Activated naive CD8-positive, alpha-beta T cell (primary cell): ENCODE data around the gene SMARCC2.
"Not testable (repeated sequence)": the region's sequence is repeated elsewhere in the genome, so short reads cannot be mapped to it uniquely, and the experiment has no call there.

Experiments
- H3K27ac Mint-ChIP-seq: one replicate; pipeline ENCODE4 v1.8.0; 2021; ENCODE audit warnings: mixed read lengths
- H3K27me3 Mint-ChIP-seq: one replicate; pipeline ENCODE4 v1.8.0; 2021; ENCODE audit warnings: mixed read lengths
- H3K36me3 Mint-ChIP-seq: one replicate; pipeline ENCODE4 v1.8.0; 2021; ENCODE audit warnings: mixed read lengths
- H3K4me1 Mint-ChIP-seq: one replicate; pipeline ENCODE4 v1.8.0; 2021; ENCODE audit warnings: low read depth, mixed read lengths
- H3K4me3 Mint-ChIP-seq: one replicate; pipeline ENCODE4 v1.8.0; 2021; ENCODE audit warnings: mild to moderate bottlenecking, mixed read lengths
- H3K9me3 Mint-ChIP-seq: one replicate; pipeline ENCODE4 v1.8.0; 2021; ENCODE audit warnings: low read depth, mixed read lengths

Gene SMARCC2

GRCh38 chr12:56163533-56164344 is 25.5 kb downstream of the SMARCC2 start:
- Mint-ChIP-seq H3K27me3 (no peaks in the 10 kb centered on the region), H3K4me3 (no peak overlapping the region), H3K36me3 (peaks cover 21% of the 10 kb centered on the region), H3K27ac (no peak overlapping the region), H3K9me3 (no peaks in the 10 kb centered on the region), H3K4me1 (peaks cover 31% of the 10 kb centered on the region)

- peak overlapping the region; percentile 66 for H3K27ac Mint-ChIP-seq
- H3K36me3 Mint-ChIP-seq, result peaks cover 21% of the 10 kb centered on the region
- H3K4me3 Mint-ChIP-seq, result no peak overlapping the region
- H3K9me3 Mint-ChIP-seq, result no peaks in the 10 kb centered on the region
- no peaks in the 10 kb centered on the region for H3K27me3 Mint-ChIP-seq
- H3K4me1 Mint-ChIP-seq, result peaks cover 31% of the 10 kb centered on the region
These were observed 26.6 kb downstream of the SMARCC2 start for GRCh38 chr12:56162468-56163290.

- peak overlapping the region; percentile 98 for H3K4me3 Mint-ChIP-seq
These were observed 27.5 kb downstream of the SMARCC2 start for GRCh38 chr12:56161690-56162351.

GRCh38 chr12:56160894-56161689 is 28.2 kb downstream of the SMARCC2 start:
- H3K27me3 Mint-ChIP-seq, result no peaks in the 10 kb centered on the region
- no peaks in the 10 kb centered on the region for H3K9me3 Mint-ChIP-seq
- H3K27ac Mint-ChIP-seq, result peak overlapping the region; percentile 97
- H3K4me3 Mint-ChIP-seq, result peak overlapping the region; percentile 98
- peaks cover 37% of the 10 kb centered on the region for H3K4me1 Mint-ChIP-seq
- peaks cover 18% of the 10 kb centered on the region for H3K36me3 Mint-ChIP-seq

More at GRCh38 chr12:56161690-56162351, 27.5 kb downstream of the SMARCC2 start:
- no peaks in the 10 kb centered on the region for H3K9me3 Mint-ChIP-seq
- peaks cover 37% of the 10 kb centered on the region for H3K4me1 Mint-ChIP-seq
- peak overlapping the region; percentile 81 for H3K27ac Mint-ChIP-seq
- H3K27me3 Mint-ChIP-seq, result no peaks in the 10 kb centered on the region
- H3K36me3 Mint-ChIP-seq, result peaks cover 18% of the 10 kb centered on the region

- Mint-ChIP-seq H3K4me1 (peaks cover 42% of the 10 kb centered on the region), H3K36me3 (peaks cover 18% of the 10 kb centered on the region), H3K27ac (peak overlapping the region; percentile 97)
These were observed 29.0 kb downstream of the SMARCC2 start for GRCh38 chr12:56160193-56160763.

GRCh38 chr12:56159482-56160192 is 29.6 kb downstream of the SMARCC2 start:
- Mint-ChIP-seq H3K4me3 (peak overlapping the region; percentile 98), H3K9me3 (no peaks in the 10 kb centered on the region), H3K27ac (peak overlapping the region; percentile 97), H3K27me3 (no peaks in the 10 kb centered on the region), H3K4me1 (peaks cover 42% of the 10 kb centered on the region), H3K36me3 (peaks cover 18% of the 10 kb centered on the region)

More at GRCh38 chr12:56160193-56160763, 29.0 kb downstream of the SMARCC2 start:
- Mint-ChIP-seq H3K27me3 (no peaks in the 10 kb centered on the region), H3K9me3 (no peaks in the 10 kb centered on the region), H3K4me3 (peak overlapping the region; percentile 98)

- H3K4me3 Mint-ChIP-seq, result peak overlapping the region; percentile 98
- H3K36me3 Mint-ChIP-seq, result peaks cover 18% of the 10 kb centered on the region
- no peaks in the 10 kb centered on the region for H3K9me3 Mint-ChIP-seq
- H3K27me3 Mint-ChIP-seq, result no peaks in the 10 kb centered on the region
- peaks cover 42% of the 10 kb centered on the region for H3K4me1 Mint-ChIP-seq
- peak overlapping the region; percentile 97 for H3K27ac Mint-ChIP-seq
These were observed 30.3 kb downstream of the SMARCC2 start for GRCh38 chr12:56158926-56159461.

- H3K9me3 Mint-ChIP-seq, result no peaks in the 10 kb centered on the region
- peak within 1 kb of the TSS; percentile 98 for H3K4me3 Mint-ChIP-seq
- H3K4me1 Mint-ChIP-seq, result peaks cover 42% of the 10 kb centered on the region
- H3K27ac Mint-ChIP-seq, result peak within 1 kb of the TSS; percentile 97
- peaks cover 18% of the 10 kb centered on the region for H3K36me3 Mint-ChIP-seq
- H3K27me3 Mint-ChIP-seq, result no peaks in the 10 kb centered on the region
These were observed 31.0 kb downstream of the SMARCC2 start, which contains the start of gene MYL6 for GRCh38 chr12:56158029-56158925. Gene MYL6 (plus strand): TSS chr12:56158359. CDS start chr12:56158402, 43 bp downstream.

- Mint-ChIP-seq H3K27me3 (no peaks in the 10 kb centered on the region), H3K27ac (peak overlapping the region; percentile 90), H3K4me1 (peaks cover 46% of the 10 kb centered on the region), H3K9me3 (no peaks in the 10 kb centered on the region), H3K4me3 (peak overlapping the region; percentile 98), H3K36me3 (peaks cover 18% of the 10 kb centered on the region)
These were observed 31.9 kb downstream of the SMARCC2 start for GRCh38 chr12:56157201-56158028.

GRCh38 chr12:56156464-56157200 is 32.7 kb downstream of the SMARCC2 start:
- Mint-ChIP-seq H3K4me1 (peaks cover 48% of the 10 kb centered on the region), H3K27ac (peak overlapping the region; percentile 90), H3K36me3 (peaks cover 18% of the 10 kb centered on the region), H3K4me3 (peak overlapping the region; percentile 98)
- H3K9me3 Mint-ChIP-seq, H3K27me3 Mint-ChIP-seq: not testable (repeated sequence)

- H3K9me3 Mint-ChIP-seq, result no peaks in the 10 kb centered on the region
- peaks cover 46% of the 10 kb centered on the region for H3K4me1 Mint-ChIP-seq
- H3K4me3 Mint-ChIP-seq, result peak overlapping the region; percentile 33
- no peaks in the 10 kb centered on the region for H3K27me3 Mint-ChIP-seq
- peaks cover 12% of the 10 kb centered on the region for H3K36me3 Mint-ChIP-seq
- no peak overlapping the region for H3K27ac Mint-ChIP-seq
These were observed 33.9 kb downstream of the SMARCC2 start for GRCh38 chr12:56155256-56155845.
